Adipocyte (in vitro differentiated cells): Measurements from ENCODE around the gene SNCG.
A peak's percentile ranks its signal among the peaks of the same experiment; 100 is the strongest.

Experiments used
- DNase-seq: peaks from one replicate; pipeline ENCODE4 v3.0.0-alpha.2; 2015; ENCODE audit warnings: low read depth
- H3K27me3 ChIP-seq: replicated peaks from 2 replicates; pipeline ENCODE4 v1.7.0; 2013; ENCODE audit warnings: mild to moderate bottlenecking, low read length, moderate library complexity; ENCODE audit not compliant: control insufficient read depth, insufficient read depth
- H3K36me3 ChIP-seq: 2 replicates; pipeline ENCODE4 v1.7.0; 2013; ENCODE audit warnings: low read length, mild to moderate bottlenecking, moderate library complexity; ENCODE audit not compliant: control insufficient read depth, insufficient read depth, severe bottlenecking
- H3K4me1 ChIP-seq: 2 replicates; pipeline ENCODE4 v1.7.0; 2013; ENCODE audit warnings: mild to moderate bottlenecking, low read length, moderate library complexity; ENCODE audit not compliant: control insufficient read depth, insufficient read depth
- H3K4me3 ChIP-seq: 2 replicates; pipeline ENCODE4 v1.7.0; 2013; ENCODE audit warnings: mild to moderate bottlenecking, low read length, moderate library complexity
- H3K9ac ChIP-seq: 2 replicates; pipeline ENCODE4 v1.7.0; 2013; ENCODE audit warnings: mild to moderate bottlenecking, low read length, moderate library complexity
- H3K9me3 ChIP-seq: 2 replicates; pipeline ENCODE4 v1.7.0; 2013; ENCODE audit warnings: mild to moderate bottlenecking, low read length, moderate library complexity; ENCODE audit not compliant: control insufficient read depth

The SNCG gene

GRCh38 chr10:86963341-86963919 is 5.0 kb downstream of the SNCG start:
- DNase-seq: no peak

GRCh38 chr10:86964061-86964846 is 5.9 kb downstream of the SNCG start:
- no peaks in the 10 kb centered on the region for H3K27me3 ChIP-seq
- peaks cover 49% of the 10 kb centered on the region for H3K4me1 ChIP-seq
- H3K4me3 ChIP-seq: no peak overlapping the region
- DNase-seq: no peak
- no peak overlapping the region for H3K9ac ChIP-seq
- no peaks in the 10 kb centered on the region for H3K36me3 ChIP-seq
- H3K9me3 ChIP-seq: no peaks in the 10 kb centered on the region

More at GRCh38 chr10:86963341-86963919, 5.0 kb downstream of the SNCG start:
- H3K4me3 ChIP-seq: no peak overlapping the region
- no peaks in the 10 kb centered on the region for H3K9me3 ChIP-seq
- no peaks in the 10 kb centered on the region for H3K27me3 ChIP-seq
- peaks cover 51% of the 10 kb centered on the region for H3K4me1 ChIP-seq
- H3K36me3 ChIP-seq: no peaks in the 10 kb centered on the region
- H3K9ac ChIP-seq: no peak overlapping the region

GRCh38 chr10:86964847-86965190 is 6.4 kb downstream of the SNCG start:
- H3K9ac ChIP-seq: no peak overlapping the region
- H3K9me3 ChIP-seq: no peaks in the 10 kb centered on the region
- H3K27me3 ChIP-seq: no peaks in the 10 kb centered on the region
- peaks cover 49% of the 10 kb centered on the region for H3K4me1 ChIP-seq
- H3K4me3 ChIP-seq: no peak overlapping the region
- DNase-seq: no peak
- H3K36me3 ChIP-seq: no peaks in the 10 kb centered on the region

DNA sequence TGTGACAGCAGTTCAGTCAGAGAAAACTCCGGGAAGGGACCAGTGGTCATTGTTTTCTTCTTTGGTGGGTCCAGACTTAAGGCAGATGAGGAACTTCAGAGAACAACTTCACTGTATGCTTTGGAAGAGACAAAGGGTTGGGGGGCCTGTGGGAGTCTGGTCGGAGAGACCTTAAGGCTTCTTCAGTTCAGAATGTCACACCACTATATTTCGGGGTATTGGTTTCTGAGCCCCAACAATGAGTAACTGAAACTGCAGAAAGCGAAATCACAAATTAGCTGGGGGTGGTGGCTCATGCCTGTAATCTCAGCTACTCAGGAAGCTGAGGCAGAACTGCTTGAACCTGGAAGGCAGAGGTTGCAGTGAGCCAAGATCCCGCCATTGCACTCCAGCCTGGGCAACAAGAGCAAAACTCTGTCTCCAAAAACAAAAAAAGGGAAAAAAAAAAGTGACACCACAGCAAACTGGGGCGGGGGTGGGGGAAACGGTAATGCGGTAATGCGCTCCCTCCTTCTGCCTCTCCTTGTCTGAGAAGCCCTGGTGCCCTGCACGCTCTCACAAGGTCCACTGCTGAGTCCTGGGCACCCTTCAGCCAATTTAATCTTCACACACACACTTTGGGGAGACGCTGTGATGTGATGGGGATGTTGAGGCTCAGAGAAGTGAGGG is 7.7 kb downstream of the SNCG start:
- no peak for DNase-seq
- H3K9me3 ChIP-seq: no peaks in the 10 kb centered on the region
- H3K4me1 ChIP-seq: peaks cover 49% of the 10 kb centered on the region
- no peak overlapping the region for H3K4me3 ChIP-seq
- H3K9ac ChIP-seq: peak overlapping the region; percentile 41
- H3K36me3 ChIP-seq: no peaks in the 10 kb centered on the region
- no peaks in the 10 kb centered on the region for H3K27me3 ChIP-seq

GRCh38 chr10:86967481-86967941 is 9.1 kb downstream of the SNCG start:
- H3K27me3 ChIP-seq: no peaks in the 10 kb centered on the region
- H3K4me1 ChIP-seq: peaks cover 55% of the 10 kb centered on the region
- H3K9me3 ChIP-seq: no peaks in the 10 kb centered on the region
- H3K4me3 ChIP-seq: peak overlapping the region; percentile 81
- H3K36me3 ChIP-seq: no peaks in the 10 kb centered on the region
- peak overlapping the region; percentile 98 for H3K9ac ChIP-seq
- DNase-seq: no peak

DNA sequence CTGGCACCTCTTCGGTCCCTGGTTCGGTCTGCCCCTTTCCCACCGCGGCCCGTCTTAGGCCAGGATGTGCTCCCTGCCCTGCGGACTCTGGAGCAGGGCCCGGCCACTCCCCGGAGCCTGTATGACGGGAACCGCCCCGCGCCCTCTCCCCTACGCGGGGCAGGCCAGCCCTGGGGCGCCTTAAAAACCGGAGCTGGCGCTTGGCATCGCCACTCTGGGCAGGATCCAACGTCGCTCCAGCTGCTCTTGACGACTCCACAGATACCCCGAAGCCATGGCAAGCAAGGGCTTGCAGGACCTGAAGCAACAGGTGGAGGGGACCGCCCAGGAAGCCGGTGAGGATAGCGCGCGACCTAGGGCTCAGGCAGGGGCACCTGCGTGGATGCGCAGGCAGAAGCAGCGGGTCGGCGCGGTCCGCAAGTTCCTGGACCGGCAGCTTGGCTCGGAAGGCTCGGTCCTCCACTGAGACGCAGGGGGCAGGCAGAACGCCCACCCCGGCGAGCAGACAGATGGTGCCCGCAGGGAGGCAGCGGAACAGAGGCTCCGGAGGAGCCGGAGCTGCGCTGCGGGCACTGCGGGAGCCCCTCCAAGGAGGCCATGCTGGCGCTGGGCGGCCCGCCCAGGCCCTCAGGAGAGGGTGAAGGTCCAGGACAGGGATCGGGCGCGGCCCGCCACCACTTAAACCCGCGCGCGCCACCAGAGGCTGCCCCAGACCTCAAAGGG is 10.0 kb downstream of the SNCG start, which contains the start of gene ADIRF:
Gene ADIRF (plus strand): TSS at position 212 of the 723 bp plus-strand sequence. CDS start 63 bp downstream, at position 275.
- peaks cover 55% of the 10 kb centered on the region for H3K4me1 ChIP-seq
- peak; percentile 46 for DNase-seq
- H3K4me3 ChIP-seq: peak within 1 kb of the TSS; percentile 81
- peak within 1 kb of the TSS; percentile 98 for H3K9ac ChIP-seq
- H3K9me3 ChIP-seq: no peaks in the 10 kb centered on the region
- H3K36me3 ChIP-seq: no peaks in the 10 kb centered on the region
- H3K27me3 ChIP-seq: no peaks in the 10 kb centered on the region

- no peaks in the 10 kb centered on the region for H3K9me3 ChIP-seq
- H3K9ac ChIP-seq: peak overlapping the region; percentile 98
- DNase-seq: no peak
- H3K36me3 ChIP-seq: no peaks in the 10 kb centered on the region
- no peaks in the 10 kb centered on the region for H3K27me3 ChIP-seq
- peak overlapping the region; percentile 81 for H3K4me3 ChIP-seq
- H3K4me1 ChIP-seq: peaks cover 55% of the 10 kb centered on the region
Observed at GRCh38 chr10:86968994-86969355, 10.6 kb downstream of the SNCG start.

- Histone ChIP-seq H3K9me3 (no peaks in the 10 kb centered on the region), H3K4me1 (peaks cover 55% of the 10 kb centered on the region), H3K27me3 (no peaks in the 10 kb centered on the region), H3K36me3 (no peaks in the 10 kb centered on the region), H3K4me3 (peak overlapping the region; percentile 81), H3K9ac (peak overlapping the region; percentile 98)
- peak; percentile 57 for DNase-seq
Observed at GRCh38 chr10:86969421-86970041, 11.1 kb downstream of the SNCG start.

GRCh38 chr10:86970162-86970981 is 12.0 kb downstream of the SNCG start:
- Histone ChIP-seq H3K9ac (peak overlapping the region; percentile 98), H3K4me1 (peaks cover 55% of the 10 kb centered on the region), H3K36me3 (no peaks in the 10 kb centered on the region), H3K27me3 (no peaks in the 10 kb centered on the region), H3K9me3 (no peaks in the 10 kb centered on the region), H3K4me3 (peak overlapping the region; percentile 81)
- peak; percentile 58 for DNase-seq

DNA sequence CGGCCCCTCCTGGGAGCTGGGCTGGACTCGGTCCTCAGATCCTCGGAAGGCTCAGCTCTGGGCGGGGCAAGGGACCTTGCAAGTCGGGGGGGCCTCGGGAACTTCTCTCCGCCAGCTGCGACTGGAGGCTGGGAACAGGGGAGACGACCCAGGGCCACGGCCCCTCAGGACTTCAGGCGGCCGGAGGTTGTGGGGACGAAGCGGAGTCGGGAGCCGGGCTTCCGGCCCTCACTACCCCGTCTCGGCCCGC is 12.5 kb downstream of the SNCG start:
- peaks cover 50% of the 10 kb centered on the region for H3K4me1 ChIP-seq
- H3K9me3 ChIP-seq: no peaks in the 10 kb centered on the region
- H3K4me3 ChIP-seq: peak overlapping the region; percentile 81
- H3K27me3 ChIP-seq: no peaks in the 10 kb centered on the region
- H3K9ac ChIP-seq: peak overlapping the region; percentile 98
- DNase-seq: no peak
- no peaks in the 10 kb centered on the region for H3K36me3 ChIP-seq
